KMS-11 (cell line): ENCODE data around the gene SLC12A4.
A peak's percentile ranks its signal among the peaks of the same experiment; 100 is the strongest.
"Not testable (repeated sequence)": the region's sequence is repeated elsewhere in the genome, so short reads cannot be mapped to it uniquely, and the experiment has no call there.

Source experiments
- H2AFZ ChIP-seq: fragments of 200-600 bp; sonication (generic); 2 replicates; pipeline ENCODE4 v1.6.1; 2016; ENCODE audit warnings: antibody characterized with exemption, mixed run types, low read depth
- H3K27ac ChIP-seq: fragments of 200-600 bp; sonication (generic); 2 replicates; pipeline ENCODE4 v1.6.1; 2016; ENCODE audit warnings: mild to moderate bottlenecking, mixed run types
- H3K27me3 ChIP-seq: fragments of 200-600 bp; sonication (generic); 2 replicates; pipeline ENCODE4 v1.6.1; 2017; ENCODE audit warnings: mild to moderate bottlenecking, low read depth, mixed run types, moderate library complexity; ENCODE audit not compliant: insufficient read depth
- H3K36me3 ChIP-seq: fragments of 200-600 bp; sonication (generic); 2 replicates; pipeline ENCODE4 v1.6.1; 2017; ENCODE audit warnings: mild to moderate bottlenecking, mixed run types; ENCODE audit not compliant: insufficient read depth
- H3K4me1 ChIP-seq: fragments of 200-600 bp; sonication (generic); 2 replicates; pipeline ENCODE4 v1.6.1; 2016; ENCODE audit warnings: mild to moderate bottlenecking, low read depth, mixed run types; ENCODE audit not compliant: poor library complexity, severe bottlenecking
- H3K4me2 ChIP-seq: fragments of 200-600 bp; sonication (generic); 2 replicates; pipeline ENCODE4 v1.7.0; 2016; ENCODE audit warnings: mild to moderate bottlenecking, mixed run types
- H3K4me3 ChIP-seq: fragments of 200-600 bp; sonication (generic); IDR thresholded peaks from 2 replicates; pipeline ENCODE4 v1.6.1; 2017; ENCODE audit warnings: low read depth, low read length, mixed read lengths; ENCODE audit not compliant: insufficient read depth
- H3K79me2 ChIP-seq: fragments of 200-600 bp; sonication (generic); 2 replicates; pipeline ENCODE4 v1.6.1; 2016; ENCODE audit warnings: low read depth, mixed run types; ENCODE audit not compliant: insufficient read depth
- H3K9ac ChIP-seq: fragments of 200-600 bp; sonication (generic); 2 replicates; pipeline ENCODE4 v1.6.1; 2016; ENCODE audit warnings: mild to moderate bottlenecking, mixed run types
- H4K20me1 ChIP-seq: fragments of 200-600 bp; sonication (generic); 2 replicates; pipeline ENCODE4 v1.6.1; 2016; ENCODE audit warnings: mild to moderate bottlenecking, mixed run types; ENCODE audit not compliant: insufficient read depth
- TF ChIP-seq, protein P1 (sequence below): fragments of 200-600 bp; sonication (generic); conservative IDR thresholded peaks from 2 replicates; pipeline ENCODE4 v1.6.1; 2017; ENCODE audit warnings: low read depth, mild to moderate bottlenecking, antibody characterized with exemption, low read length, moderate library complexity, mixed read lengths

The SLC12A4 gene

DNA sequence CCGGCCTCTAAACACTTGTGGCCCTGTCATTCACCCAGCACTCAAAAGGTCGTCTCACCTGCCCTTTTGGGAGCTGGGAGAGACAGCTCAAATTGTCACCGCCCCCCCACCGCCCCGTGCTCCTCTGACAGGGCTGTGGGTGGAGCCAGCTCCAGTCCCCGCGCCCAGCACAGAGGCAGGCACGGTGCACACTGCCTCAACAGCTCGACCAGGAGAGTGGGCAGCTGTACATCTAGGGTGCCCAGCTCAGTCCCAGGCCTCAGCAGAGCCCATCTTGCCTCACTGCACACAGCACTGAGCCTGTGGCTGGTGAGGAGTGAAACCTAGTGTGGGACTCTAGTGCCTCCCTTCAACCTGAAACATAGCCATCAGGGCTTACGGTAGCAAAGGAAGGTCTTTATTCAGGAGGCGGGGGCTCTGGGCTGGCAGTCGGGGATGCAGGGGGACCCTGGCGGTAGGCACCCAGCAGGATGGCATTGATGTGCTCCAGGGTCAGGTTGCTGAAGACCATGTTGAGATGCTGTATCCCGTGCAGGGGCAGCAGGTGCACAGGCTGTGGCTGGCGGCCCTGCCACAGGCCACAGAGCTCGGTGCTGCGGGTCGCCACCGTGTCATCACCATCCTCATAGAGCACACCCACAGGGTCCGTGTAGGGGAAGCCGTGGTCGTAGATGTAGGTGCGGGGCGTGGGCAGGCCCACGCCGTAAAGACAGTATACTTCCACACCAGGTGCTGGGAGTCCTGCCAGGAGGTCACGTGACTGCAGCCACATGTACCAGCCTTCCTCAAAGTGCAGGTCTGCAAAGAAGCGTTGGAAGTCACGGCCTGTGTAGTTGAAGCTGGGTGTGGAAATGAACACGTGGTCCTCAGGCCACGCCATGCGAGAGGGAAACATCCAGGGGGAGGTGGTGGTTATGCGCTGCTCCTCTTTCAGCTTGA, 28.7 kb downstream of the SLC12A4 start:
- H3K4me2 ChIP-seq: no peak overlapping the region
- no peak overlapping the region for H3K27ac ChIP-seq
- no peaks in the 10 kb centered on the region for H3K27me3 ChIP-seq
- H3K36me3 ChIP-seq: no peaks in the 10 kb centered on the region
- no peak overlapping the region for H2AFZ ChIP-seq
- H4K20me1 ChIP-seq: no peaks in the 10 kb centered on the region
- no peak overlapping the region for H3K9ac ChIP-seq
- H3K79me2 ChIP-seq: peaks cover 12% of the 10 kb centered on the region; the same call in 1 of the 2 replicates
- peaks cover 16% of the 10 kb centered on the region for H3K4me1 ChIP-seq
- TF ChIP-seq, protein P1, sequence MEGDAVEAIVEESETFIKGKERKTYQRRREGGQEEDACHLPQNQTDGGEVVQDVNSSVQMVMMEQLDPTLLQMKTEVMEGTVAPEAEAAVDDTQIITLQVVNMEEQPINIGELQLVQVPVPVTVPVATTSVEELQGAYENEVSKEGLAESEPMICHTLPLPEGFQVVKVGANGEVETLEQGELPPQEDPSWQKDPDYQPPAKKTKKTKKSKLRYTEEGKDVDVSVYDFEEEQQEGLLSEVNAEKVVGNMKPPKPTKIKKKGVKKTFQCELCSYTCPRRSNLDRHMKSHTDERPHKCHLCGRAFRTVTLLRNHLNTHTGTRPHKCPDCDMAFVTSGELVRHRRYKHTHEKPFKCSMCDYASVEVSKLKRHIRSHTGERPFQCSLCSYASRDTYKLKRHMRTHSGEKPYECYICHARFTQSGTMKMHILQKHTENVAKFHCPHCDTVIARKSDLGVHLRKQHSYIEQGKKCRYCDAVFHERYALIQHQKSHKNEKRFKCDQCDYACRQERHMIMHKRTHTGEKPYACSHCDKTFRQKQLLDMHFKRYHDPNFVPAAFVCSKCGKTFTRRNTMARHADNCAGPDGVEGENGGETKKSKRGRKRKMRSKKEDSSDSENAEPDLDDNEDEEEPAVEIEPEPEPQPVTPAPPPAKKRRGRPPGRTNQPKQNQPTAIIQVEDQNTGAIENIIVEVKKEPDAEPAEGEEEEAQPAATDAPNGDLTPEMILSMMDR: no peak
- H3K4me3 ChIP-seq: no peak overlapping the region

DNA sequence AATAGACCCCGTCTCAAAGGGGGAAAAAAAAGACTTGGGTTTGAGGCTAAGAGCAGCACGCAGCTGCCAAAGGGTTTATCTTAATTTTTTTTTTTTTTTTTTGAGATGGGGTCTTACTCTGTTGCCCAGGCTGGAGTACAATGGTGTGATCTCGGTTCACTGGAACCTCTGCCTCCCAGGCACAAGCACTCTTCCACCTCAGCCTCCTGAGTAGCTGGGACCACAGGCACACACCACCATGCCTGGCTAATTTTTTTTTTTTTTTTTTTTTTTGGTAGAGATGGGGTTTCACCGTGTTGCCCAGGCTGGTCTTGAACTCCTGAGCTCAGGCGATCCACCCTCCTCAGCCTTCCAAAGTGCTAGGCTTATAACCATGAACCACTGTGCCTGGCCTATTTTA, 30.7 kb downstream of the SLC12A4 start:
- H3K9ac ChIP-seq, H2AFZ ChIP-seq, H4K20me1 ChIP-seq, H3K36me3 ChIP-seq, H3K4me3 ChIP-seq, H3K27me3 ChIP-seq: not testable (repeated sequence)
- Histone ChIP-seq H3K27ac (peak overlapping the region; percentile 78; the same call in 1 of the 2 replicates), H3K4me2 (peak overlapping the region; percentile 85), H3K79me2 (peaks cover 12% of the 10 kb centered on the region; the same call in 1 of the 2 replicates), H3K4me1 (peaks cover 16% of the 10 kb centered on the region)

GRCh38 chr16:67936880-67937605, 31.4 kb downstream of the SLC12A4 start:
- TF ChIP-seq, protein P1: no peak
- H3K27me3 ChIP-seq: no peaks in the 10 kb centered on the region
- H3K9ac ChIP-seq: peak overlapping the region; percentile 80
- no peak overlapping the region for H3K4me3 ChIP-seq
- peaks cover 16% of the 10 kb centered on the region for H3K4me1 ChIP-seq
- peak overlapping the region; percentile 85 for H3K4me2 ChIP-seq
- no peaks in the 10 kb centered on the region for H3K36me3 ChIP-seq
- H3K79me2 ChIP-seq: peaks cover 12% of the 10 kb centered on the region; the same call in 1 of the 2 replicates
- peak overlapping the region; percentile 78 for H3K27ac ChIP-seq
- peak overlapping the region; percentile 35 for H2AFZ ChIP-seq
- H4K20me1 ChIP-seq: no peaks in the 10 kb centered on the region

- Histone ChIP-seq H3K79me2 (peaks cover 12% of the 10 kb centered on the region; the same call in 1 of the 2 replicates), H2AFZ (peak within 1 kb of the TSS; percentile 35), H3K4me1 (peaks cover 16% of the 10 kb centered on the region), H3K4me3 (no peak within 1 kb of the TSS), H3K9ac (peak within 1 kb of the TSS; percentile 80), H3K36me3 (no peaks in the 10 kb centered on the region), H3K27me3 (no peaks in the 10 kb centered on the region), H3K4me2 (peak within 1 kb of the TSS; percentile 85), H4K20me1 (no peaks in the 10 kb centered on the region), H3K27ac (peak within 1 kb of the TSS; percentile 78)
- TF ChIP-seq, protein P1: no peak
These were observed 32.1 kb downstream of the SLC12A4 start, which contains the start of gene PSMB10 for GRCh38 chr16:67936124-67936879. PSMB10 (minus strand) TSS chr16:67936850; CDS start chr16:67936749, 101 bp downstream.
